ENCODE measurements around the gene CDR2L. TPM values are rescaled to one million over a fixed set of nuclear protein-coding genes. Genes with fewer than 3 reads are reported as not detected.

The CDR2L gene
- total RNA-seq, 1 donor from 2014 or later, result 22.8 TPM

DNA sequence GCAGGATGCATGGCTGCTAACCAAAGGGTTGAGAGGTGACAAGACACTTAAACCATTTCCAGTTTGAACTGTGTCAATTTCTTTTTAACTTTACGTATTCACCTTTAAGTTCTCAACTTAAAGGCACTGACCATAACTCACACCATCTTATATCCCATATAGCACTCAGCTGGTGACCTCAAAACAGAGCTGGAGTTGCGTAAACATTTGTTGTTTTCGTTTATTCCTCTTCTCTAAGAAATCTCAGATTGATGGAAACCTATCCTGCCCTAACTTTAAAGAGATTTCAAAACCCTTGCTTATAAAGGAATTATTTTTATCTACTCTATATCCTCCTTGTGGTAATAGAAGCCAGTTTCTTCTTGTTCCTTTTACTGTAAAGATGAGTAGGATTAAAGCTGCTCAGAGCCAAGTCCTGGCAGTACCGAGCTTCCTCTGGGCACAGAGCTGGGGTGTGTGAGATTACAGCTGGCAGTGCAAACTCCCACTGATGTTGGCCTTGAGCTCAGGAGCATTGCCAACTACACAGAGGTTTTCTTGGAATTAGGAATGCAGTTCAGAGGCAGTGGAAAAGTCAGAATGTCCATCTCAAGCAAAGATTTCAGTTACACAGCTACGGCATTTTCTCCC, 60.9 kb downstream of the CDR2L start:
- Mint-ChIP-seq H3K27ac (peak overlapping the region; percentile 90), H3K27me3 (ENCODE audit: low read depth) (no peaks in the 10 kb centered on the region), H3K4me1 (peaks cover 33% of the 10 kb centered on the region), H3K36me3 (peaks cover 13% of the 10 kb centered on the region), H3K4me3 (peak overlapping the region; percentile 95), H3K9me3 (no peaks in the 10 kb centered on the region)
- DNase-seq (ENCODE audit: low spot score in 2 of 2, unreplicated experiment in 2 of 2), result no peak
- TF ChIP-seq, protein P1, sequence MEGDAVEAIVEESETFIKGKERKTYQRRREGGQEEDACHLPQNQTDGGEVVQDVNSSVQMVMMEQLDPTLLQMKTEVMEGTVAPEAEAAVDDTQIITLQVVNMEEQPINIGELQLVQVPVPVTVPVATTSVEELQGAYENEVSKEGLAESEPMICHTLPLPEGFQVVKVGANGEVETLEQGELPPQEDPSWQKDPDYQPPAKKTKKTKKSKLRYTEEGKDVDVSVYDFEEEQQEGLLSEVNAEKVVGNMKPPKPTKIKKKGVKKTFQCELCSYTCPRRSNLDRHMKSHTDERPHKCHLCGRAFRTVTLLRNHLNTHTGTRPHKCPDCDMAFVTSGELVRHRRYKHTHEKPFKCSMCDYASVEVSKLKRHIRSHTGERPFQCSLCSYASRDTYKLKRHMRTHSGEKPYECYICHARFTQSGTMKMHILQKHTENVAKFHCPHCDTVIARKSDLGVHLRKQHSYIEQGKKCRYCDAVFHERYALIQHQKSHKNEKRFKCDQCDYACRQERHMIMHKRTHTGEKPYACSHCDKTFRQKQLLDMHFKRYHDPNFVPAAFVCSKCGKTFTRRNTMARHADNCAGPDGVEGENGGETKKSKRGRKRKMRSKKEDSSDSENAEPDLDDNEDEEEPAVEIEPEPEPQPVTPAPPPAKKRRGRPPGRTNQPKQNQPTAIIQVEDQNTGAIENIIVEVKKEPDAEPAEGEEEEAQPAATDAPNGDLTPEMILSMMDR (IDR thresholded peaks at IDR 0.05; ENCODE audit: unreplicated experiment), result no peak

DNA sequence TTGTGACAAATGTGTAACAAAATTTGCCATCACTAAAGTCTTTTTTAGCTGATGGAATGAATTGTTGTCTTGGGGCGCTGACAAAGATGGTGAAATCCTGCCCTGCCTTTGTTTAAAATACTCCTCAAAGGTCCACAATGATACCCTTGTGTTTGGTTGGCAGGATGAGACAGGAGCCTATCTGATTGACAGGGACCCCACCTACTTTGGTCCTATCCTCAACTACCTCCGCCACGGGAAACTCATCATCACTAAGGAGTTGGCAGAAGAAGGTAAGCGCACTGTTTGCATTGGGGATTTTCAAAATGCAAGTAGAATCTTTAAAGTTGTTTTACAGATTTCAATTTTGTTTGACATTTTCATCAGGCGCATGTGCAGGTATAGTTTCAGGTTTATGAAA, 61.6 kb downstream of the CDR2L start:
- Mint-ChIP-seq H3K27ac (no peak overlapping the region), H3K27me3 (ENCODE audit: low read depth) (no peaks in the 10 kb centered on the region), H3K36me3 (peaks cover 16% of the 10 kb centered on the region), H3K4me1 (peaks cover 33% of the 10 kb centered on the region), H3K4me3 (peak overlapping the region; percentile 95), H3K9me3 (no peaks in the 10 kb centered on the region)
- DNase-seq (ENCODE audit: low spot score in 2 of 2, unreplicated experiment in 2 of 2), result no peak
- TF ChIP-seq, protein P1 (IDR thresholded peaks at IDR 0.05; ENCODE audit: unreplicated experiment), result no peak

DNA sequence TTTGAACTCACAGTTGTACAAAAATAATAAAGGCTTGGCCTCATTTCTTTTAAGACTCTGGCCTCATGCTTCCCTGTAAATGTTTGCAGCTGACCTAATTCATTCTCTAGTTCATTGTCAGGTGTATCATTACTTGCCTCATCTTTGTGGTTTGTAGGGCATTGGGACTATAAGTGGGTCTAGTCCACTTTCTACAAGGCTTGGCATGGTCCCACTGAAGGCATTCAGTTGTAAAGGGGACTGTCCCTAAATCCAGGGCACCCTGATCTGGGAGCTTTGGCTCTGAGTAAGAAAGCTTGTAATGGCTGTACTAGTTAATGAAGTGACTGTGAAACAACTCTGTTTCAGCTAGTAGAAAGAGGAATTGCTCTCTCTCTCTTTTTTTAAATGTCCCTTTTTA, 62.3 kb downstream of the CDR2L start:
- H3K36me3 Mint-ChIP-seq, result peaks cover 20% of the 10 kb centered on the region
- H3K4me3 Mint-ChIP-seq, result no peak overlapping the region
- H3K9me3 Mint-ChIP-seq, result no peaks in the 10 kb centered on the region
- peaks cover 30% of the 10 kb centered on the region for H3K4me1 Mint-ChIP-seq
- peak overlapping the region; percentile 18 for H3K27ac Mint-ChIP-seq
- DNase-seq (ENCODE audit: low spot score in 2 of 2, unreplicated experiment in 2 of 2), result no peak
- no peaks in the 10 kb centered on the region for H3K27me3 Mint-ChIP-seq (ENCODE audit: low read depth)
- TF ChIP-seq, protein P1 (IDR thresholded peaks at IDR 0.05; ENCODE audit: unreplicated experiment), result no peak

DNA sequence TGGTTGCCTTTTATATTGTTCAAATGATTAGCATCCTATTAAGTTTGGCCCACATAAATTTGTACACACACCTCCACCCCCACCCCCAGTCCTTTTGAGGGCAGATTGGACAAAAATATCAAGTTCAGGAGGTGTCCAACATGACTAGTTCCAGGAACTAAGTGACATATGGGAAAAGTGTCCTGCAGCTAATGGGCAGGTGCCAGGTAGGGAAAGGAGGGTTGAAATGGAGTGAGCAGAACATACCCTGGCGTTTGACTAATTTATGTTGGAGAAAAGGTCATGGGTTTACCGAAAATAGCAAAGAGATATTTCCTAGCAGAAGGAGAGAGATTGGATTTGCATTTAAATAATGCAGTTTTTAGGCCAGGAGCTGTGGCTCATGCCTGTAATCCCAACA, 64.5 kb downstream of the CDR2L start:
- H3K27me3 Mint-ChIP-seq (ENCODE audit: low read depth), result no peaks in the 10 kb centered on the region
- no peak overlapping the region for H3K27ac Mint-ChIP-seq
- no peak overlapping the region for H3K4me3 Mint-ChIP-seq
- no peak for DNase-seq (ENCODE audit: low spot score in 2 of 2, unreplicated experiment in 2 of 2)
- TF ChIP-seq, protein P1 (IDR thresholded peaks at IDR 0.05; ENCODE audit: unreplicated experiment), result no peak
- peaks cover 27% of the 10 kb centered on the region for H3K36me3 Mint-ChIP-seq
- H3K4me1 Mint-ChIP-seq, result peaks cover 27% of the 10 kb centered on the region
- no peaks in the 10 kb centered on the region for H3K9me3 Mint-ChIP-seq

Other genes with a start within 250 kb of the CDR2L start
- gene NHERF1, start 239.0 kb upstream of the CDR2L start, total RNA-seq, result 34.4 to 36.2 TPM (median 34.8 TPM) in 3 replicates
- gene NAT9, start 211.3 kb upstream of the CDR2L start, total RNA-seq, result 78.2 to 83.7 TPM (median 83.1 TPM) in 3 replicates
- 0.16 to 0.29 TPM (median 0.18 TPM) in 3 replicates for gene GRIN2C, start 127.7 kb upstream of the CDR2L start, total RNA-seq
- gene FDXR, start 114.6 kb upstream of the CDR2L start, total RNA-seq, result 20.4 to 23.0 TPM (median 22.5 TPM) in 3 replicates
- 0.14 to 0.85 TPM in 2 of 3 replicates, not detected in the other for gene FADS6, start 94.0 kb upstream of the CDR2L start, total RNA-seq
- gene USH1G, start 64.4 kb upstream of the CDR2L start, total RNA-seq, result 3.1 to 3.9 TPM (median 3.9 TPM) in 3 replicates
- gene OTOP2, start 63.4 kb upstream of the CDR2L start, total RNA-seq, result not detected in 3 replicates
- gene OTOP3, start 51.7 kb upstream of the CDR2L start, total RNA-seq, result not detected in 3 replicates
- gene HID1, start 14.9 kb upstream of the CDR2L start, total RNA-seq, result 50.7 to 56.3 TPM (median 54.2 TPM) in 3 replicates
- 18.3 to 22.6 TPM (median 20.7 TPM) in 3 replicates for gene MRPL58, start 25.0 kb downstream of the CDR2L start, total RNA-seq
- gene ATP5PD, start 59.3 kb downstream of the CDR2L start, total RNA-seq, result 153 to 161 TPM (median 153 TPM) in 3 replicates
- gene KCTD2, start 59.6 kb downstream of the CDR2L start, total RNA-seq, result 24.1 to 26.4 TPM (median 26.1 TPM) in 3 replicates
- 46.4 to 49.5 TPM (median 46.9 TPM) in 3 replicates for gene SLC16A5, start 100.3 kb downstream of the CDR2L start, total RNA-seq
- 11.3 to 12.0 TPM (median 11.4 TPM) in 3 replicates for gene ARMC7, start 122.3 kb downstream of the CDR2L start, total RNA-seq
- 44.3 to 51.0 TPM (median 46.8 TPM) in 3 replicates for gene NT5C, start 144.1 kb downstream of the CDR2L start, total RNA-seq
- gene JPT1, start 166.9 kb downstream of the CDR2L start, total RNA-seq, result 121 to 132 TPM (median 124 TPM) in 3 replicates
- 542 to 571 TPM (median 565 TPM) in 3 replicates for gene SUMO2, start 195.3 kb downstream of the CDR2L start, total RNA-seq
- 69.6 to 79.7 TPM (median 71.9 TPM) in 3 replicates for gene NUP85, start 218.0 kb downstream of the CDR2L start, total RNA-seq